Measurements from ENCODE around the gene GABRR3.

- TF ChIP-seq CTCF (IDR thresholded peaks at IDR 0.05) = no peak
- TF ChIP-seq EP300 (IDR thresholded peaks at IDR 0.05) = no peak
- TF ChIP-seq POLR2A (IDR thresholded peaks at IDR 0.05; ENCODE audit: low read depth) = no peak
Measured at GRCh38 chr3:97952872-97953271, 82.2 kb downstream of the GABRR3 start.

Measured in esophagus muscularis mucosa (tissue), 4 donors.